HEK293 (cell line): ENCODE results near the gene IFNL2.

ENCODE experiments used
- BCL11A ChIP-seq: fragments of 450-650 bp; formaldehyde crosslinking; IDR thresholded peaks from 2 replicates; pipeline ENCODE4 v1.5.1; 2016; ENCODE audit warnings: low read depth, missing biosample characterization, missing genetic modification characterization
- EGR2 ChIP-seq: fragments of 450-650 bp; formaldehyde crosslinking; IDR thresholded peaks from 2 replicates; pipeline ENCODE4 v1.5.1; 2016; ENCODE audit warnings: low read depth, missing biosample characterization, missing genetic modification characterization
- FEZF1 ChIP-seq: fragments of 450-650 bp; formaldehyde crosslinking; IDR thresholded peaks from 2 replicates; pipeline ENCODE4 v1.5.1; 2016; ENCODE audit warnings: missing biosample characterization, missing genetic modification characterization
- GFI1B ChIP-seq: fragments of 450-650 bp; formaldehyde crosslinking; IDR thresholded peaks from 2 replicates; pipeline ENCODE4 v1.5.1; 2016; ENCODE audit warnings: missing biosample characterization, missing genetic modification characterization
- GLIS1 ChIP-seq: fragments of 450-650 bp; formaldehyde crosslinking; IDR thresholded peaks from 2 replicates; pipeline ENCODE4 v1.5.1; 2016; ENCODE audit warnings: missing biosample characterization, missing genetic modification characterization
- HOXD13 ChIP-seq: sonication (generic); formaldehyde crosslinking; IDR thresholded peaks from 2 replicates; pipeline ENCODE4 v1.8.0; 2022; ENCODE audit warnings: missing genetic modification reagents, borderline replicate concordance
- KLF1 ChIP-seq: fragments of 450-650 bp; formaldehyde crosslinking; IDR thresholded peaks from 2 replicates; pipeline ENCODE4 v1.5.1; 2016; ENCODE audit warnings: missing biosample characterization, missing genetic modification characterization
- KLF10 ChIP-seq: fragments of 450-650 bp; IDR thresholded peaks from 2 replicates; pipeline ENCODE4 v1.5.1; 2018; ENCODE audit warnings: missing biosample characterization, mild to moderate bottlenecking, missing genetic modification characterization
- KLF8 ChIP-seq: fragments of 450-650 bp; formaldehyde crosslinking; IDR thresholded peaks from 2 replicates; pipeline ENCODE4 v1.5.1; 2016; ENCODE audit warnings: missing biosample characterization, missing genetic modification characterization
- KLF9 ChIP-seq: fragments of 450-650 bp; formaldehyde crosslinking; IDR thresholded peaks from 2 replicates; pipeline ENCODE4 v1.5.1; 2016; ENCODE audit warnings: missing biosample characterization, missing genetic modification characterization, low read depth
- SALL2 ChIP-seq: fragments of 450-650 bp; formaldehyde crosslinking; IDR thresholded peaks from 2 replicates; pipeline ENCODE4 v1.5.0; 2017; ENCODE audit warnings: missing biosample characterization, mild to moderate bottlenecking, missing genetic modification characterization, borderline replicate concordance
- SCRT1 ChIP-seq: fragments of 450-650 bp; formaldehyde crosslinking; IDR thresholded peaks from 2 replicates; pipeline ENCODE4 v1.5.1; 2016; ENCODE audit warnings: missing biosample characterization, missing genetic modification characterization, borderline replicate concordance
- SP2 ChIP-seq: fragments of 450-650 bp; formaldehyde crosslinking; IDR thresholded peaks from 2 replicates; pipeline ENCODE4 v1.5.1; 2016; ENCODE audit warnings: missing biosample characterization, missing genetic modification characterization
- SP3 ChIP-seq: fragments of 450-650 bp; formaldehyde crosslinking; IDR thresholded peaks from 2 replicates; pipeline ENCODE4 v1.5.1; 2016; ENCODE audit warnings: missing biosample characterization, missing genetic modification characterization
- TSHZ1 ChIP-seq: fragments of 450-650 bp; formaldehyde crosslinking; IDR thresholded peaks from 2 replicates; pipeline ENCODE4 v1.5.1; 2016; ENCODE audit warnings: missing biosample characterization, missing genetic modification characterization, borderline replicate concordance
- WT1 ChIP-seq: fragments of 450-650 bp; formaldehyde crosslinking; IDR thresholded peaks from 2 replicates; pipeline ENCODE4 v1.5.1; 2016; ENCODE audit warnings: missing biosample characterization, missing genetic modification characterization
- ZBTB6 ChIP-seq: fragments of 450-650 bp; formaldehyde crosslinking; IDR thresholded peaks from 2 replicates; pipeline ENCODE4 v1.5.1; 2017; ENCODE audit warnings: missing biosample characterization, missing genetic modification characterization
- ZFP69B ChIP-seq: fragments of 450-650 bp; formaldehyde crosslinking; IDR thresholded peaks from 2 replicates; pipeline ENCODE4 v1.5.1; 2016; ENCODE audit warnings: missing biosample characterization, missing genetic modification characterization
- ZIC2 ChIP-seq: fragments of 450-650 bp; formaldehyde crosslinking; IDR thresholded peaks from 2 replicates; pipeline ENCODE4 v1.5.1; 2016; ENCODE audit warnings: missing biosample characterization, missing genetic modification characterization
- ZNF114 ChIP-seq: fragments of 450-650 bp; formaldehyde crosslinking; IDR thresholded peaks from 2 replicates; pipeline ENCODE4 v1.5.0; 2017; ENCODE audit warnings: missing biosample characterization, missing genetic modification characterization
- ZNF121 ChIP-seq: fragments of 450-650 bp; formaldehyde crosslinking; IDR thresholded peaks from 2 replicates; pipeline ENCODE4 v1.5.1; 2016; ENCODE audit warnings: missing biosample characterization, missing genetic modification characterization
- ZNF239 ChIP-seq: fragments of 450-650 bp; formaldehyde crosslinking; IDR thresholded peaks from 2 replicates; pipeline ENCODE4 v1.5.1; 2016; ENCODE audit warnings: missing biosample characterization, missing genetic modification characterization
- ZNF24 ChIP-seq: fragments of 450-650 bp; formaldehyde crosslinking; IDR thresholded peaks from 2 replicates; pipeline ENCODE4 v1.5.1; 2016; ENCODE audit warnings: missing biosample characterization, missing genetic modification characterization
- ZNF341 ChIP-seq: fragments of 450-650 bp; formaldehyde crosslinking; IDR thresholded peaks from 2 replicates; pipeline ENCODE4; 2016; ENCODE audit warnings: low read depth, missing biosample characterization, missing genetic modification characterization
- ZNF366 ChIP-seq: fragments of 450-650 bp; formaldehyde crosslinking; conservative IDR thresholded peaks from 2 replicates; pipeline ENCODE4 v1.5.1; 2016; ENCODE audit warnings: missing biosample characterization, missing genetic modification characterization
- ZNF416 ChIP-seq: fragments of 450-650 bp; formaldehyde crosslinking; IDR thresholded peaks from 2 replicates; pipeline ENCODE4 v1.5.1; 2016; ENCODE audit warnings: missing biosample characterization, missing genetic modification characterization
- ZNF433 ChIP-seq: fragments of 450-650 bp; formaldehyde crosslinking; IDR thresholded peaks from 2 replicates; pipeline ENCODE4 v1.5.1; 2016; ENCODE audit warnings: missing biosample characterization, missing genetic modification characterization, low read depth
- ZNF571 ChIP-seq: fragments of 450-650 bp; formaldehyde crosslinking; IDR thresholded peaks from 2 replicates; pipeline ENCODE4 v1.5.0; 2017; ENCODE audit warnings: missing biosample characterization, missing genetic modification characterization
- ZNF610 ChIP-seq: fragments of 450-650 bp; formaldehyde crosslinking; IDR thresholded peaks from 2 replicates; pipeline ENCODE4 v1.5.1; 2016; ENCODE audit warnings: missing biosample characterization, missing genetic modification characterization, borderline replicate concordance
- ZNF624 ChIP-seq: fragments of 450-650 bp; formaldehyde crosslinking; IDR thresholded peaks from 2 replicates; pipeline ENCODE4 v1.5.1; 2017; ENCODE audit warnings: missing biosample characterization, missing genetic modification characterization
- ZNF654 ChIP-seq: fragments of 450-650 bp; formaldehyde crosslinking; IDR thresholded peaks from 2 replicates; pipeline ENCODE4 v1.5.1; 2016; ENCODE audit warnings: low read depth, missing biosample characterization, missing genetic modification characterization
- ZNF707 ChIP-seq: fragments of 450-650 bp; formaldehyde crosslinking; IDR thresholded peaks from 2 replicates; pipeline ENCODE4 v1.5.1; 2016; ENCODE audit warnings: missing biosample characterization, missing genetic modification characterization
- ZNF776 ChIP-seq: fragments of 450-650 bp; formaldehyde crosslinking; IDR thresholded peaks from 2 replicates; pipeline ENCODE4 v1.5.0; 2017; ENCODE audit warnings: missing biosample characterization, missing genetic modification characterization, borderline replicate concordance
- ZSCAN23 ChIP-seq: fragments of 450-650 bp; formaldehyde crosslinking; IDR thresholded peaks from 2 replicates; pipeline ENCODE4 v1.5.1; 2016; ENCODE audit warnings: missing biosample characterization, missing genetic modification characterization
- TF ChIP-seq, protein P1 (sequence below): fragments of 450-650 bp; formaldehyde crosslinking; IDR thresholded peaks from 2 replicates; pipeline ENCODE4 v1.5.1; 2016; ENCODE audit warnings: missing biosample characterization, missing genetic modification characterization
- TF ChIP-seq, protein P2 (sequence below): fragments of 450-650 bp; formaldehyde crosslinking; IDR thresholded peaks from 2 replicates; pipeline ENCODE4 v1.5.1; 2017; ENCODE audit warnings: missing biosample characterization, missing genetic modification characterization

Gene IFNL2

GRCh38 chr19:39308531-39309304 lies 40.5 kb downstream of the IFNL2 start (continued):
- TF ChIP-seq KLF9 (tag by site-specific recombination) = peak; percentile 86
- no peak for TF ChIP-seq FEZF1 (tag by site-specific recombination)
- no peak for TF ChIP-seq ZNF114 (tag by site-specific recombination)
- no peak for TF ChIP-seq GFI1B (tag by site-specific recombination)
- no peak for TF ChIP-seq ZNF624
- TF ChIP-seq ZBTB6 (tag by site-specific recombination) = no peak
- TF ChIP-seq WT1 (tag by site-specific recombination) = no peak
- TF ChIP-seq BCL11A (tag by site-specific recombination) = no peak
- no peak for TF ChIP-seq ZNF366 (tag by site-specific recombination)
- no peak for TF ChIP-seq ZNF571 (tag by site-specific recombination)
- no peak for TF ChIP-seq ZNF654 (tag by site-specific recombination)
- TF ChIP-seq KLF8 (tag by site-specific recombination) = peak; percentile 100
- TF ChIP-seq ZSCAN23 (tag by site-specific recombination) = no peak
- TF ChIP-seq ZNF239 (tag by site-specific recombination) = no peak
- no peak for TF ChIP-seq ZIC2 (tag by site-specific recombination)
- peak; percentile 98 for TF ChIP-seq KLF1 (tag by site-specific recombination)
- TF ChIP-seq TSHZ1 (tag by site-specific recombination) = no peak
- TF ChIP-seq EGR2 (tag by site-specific recombination) = peak; percentile 51
- TF ChIP-seq GLIS1 = peak; percentile 29; the same call in 1 of the 2 replicates
- no peak for TF ChIP-seq ZNF776 (tag by site-specific recombination)
- TF ChIP-seq, protein P1, sequence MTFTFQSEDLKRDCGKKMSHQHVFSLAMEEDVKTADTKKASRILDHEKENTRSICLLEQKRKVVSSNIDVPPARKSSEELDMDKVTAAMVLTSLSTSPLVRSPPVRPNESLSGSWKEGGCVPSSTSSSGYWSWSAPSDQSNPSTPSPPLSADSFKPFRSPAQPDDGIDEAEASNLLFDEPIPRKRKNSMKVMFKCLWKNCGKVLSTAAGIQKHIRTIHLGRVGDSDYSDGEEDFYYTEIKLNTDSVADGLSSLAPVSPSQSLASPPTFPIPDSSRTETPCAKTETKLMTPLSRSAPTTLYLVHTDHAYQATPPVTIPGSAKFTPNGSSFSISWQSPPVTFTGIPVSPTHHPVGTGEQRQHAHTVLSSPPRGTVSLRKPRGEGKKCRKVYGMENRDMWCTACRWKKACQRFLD (tag by site-specific recombination) = no peak
- TF ChIP-seq ZFP69B = no peak
- TF ChIP-seq HOXD13 = no peak
- TF ChIP-seq SALL2 = no peak
- peak; percentile 67 for TF ChIP-seq SP2 (tag by site-specific recombination)
- TF ChIP-seq KLF10 = peak; percentile 38; the same call in 1 of the 2 replicates
- no peak for TF ChIP-seq ZNF341 (tag by site-specific recombination)
- peak; percentile 70 for TF ChIP-seq SP3 (tag by site-specific recombination)
- no peak for TF ChIP-seq SCRT1 (tag by site-specific recombination)
- TF ChIP-seq ZNF433 = no peak
- TF ChIP-seq ZNF121 = no peak
- TF ChIP-seq ZNF416 (tag by site-specific recombination) = no peak
- TF ChIP-seq, protein P2, sequence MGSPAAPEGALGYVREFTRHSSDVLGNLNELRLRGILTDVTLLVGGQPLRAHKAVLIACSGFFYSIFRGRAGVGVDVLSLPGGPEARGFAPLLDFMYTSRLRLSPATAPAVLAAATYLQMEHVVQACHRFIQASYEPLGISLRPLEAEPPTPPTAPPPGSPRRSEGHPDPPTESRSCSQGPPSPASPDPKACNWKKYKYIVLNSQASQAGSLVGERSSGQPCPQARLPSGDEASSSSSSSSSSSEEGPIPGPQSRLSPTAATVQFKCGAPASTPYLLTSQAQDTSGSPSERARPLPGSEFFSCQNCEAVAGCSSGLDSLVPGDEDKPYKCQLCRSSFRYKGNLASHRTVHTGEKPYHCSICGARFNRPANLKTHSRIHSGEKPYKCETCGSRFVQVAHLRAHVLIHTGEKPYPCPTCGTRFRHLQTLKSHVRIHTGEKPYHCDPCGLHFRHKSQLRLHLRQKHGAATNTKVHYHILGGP (tag by site-specific recombination) = no peak
- TF ChIP-seq ZNF610 (tag by site-specific recombination) = no peak
- no peak for TF ChIP-seq ZNF24 (tag by site-specific recombination)
- TF ChIP-seq ZNF707 = no peak
